Left lung (tissue), 10 donors: ENCODE data around the gene ADAMTS12. TPM values are rescaled to one million over a fixed set of nuclear protein-coding genes. Genes with fewer than 3 reads are reported as not detected.

Experiments used
- ATAC-seq: fragments of 200-7000 bp; cut with Tn5 transposase; one replicate; pipeline ENCODE4 v1.9.1; 2020; ENCODE audit warnings: moderate library complexity
- DNase-seq, 4 donors: peaks; one replicate each; pipeline ENCODE4 v3.0.0-alpha.2; 2013 to 2020
- H3K27ac ChIP-seq, 2 donors: fragments of 200-600 bp; sonication (generic) in 1 of 2; one replicate each; pipeline versions ENCODE4 v1.5.0 to v1.8.0; 2020 to 2021
- H3K27me3 ChIP-seq, 2 donors: fragments of 200-600 bp; sonication (generic) in 1 of 2; one replicate each; pipeline versions ENCODE4 v1.5.0 to v1.8.0; 2020 to 2021
- H3K36me3 ChIP-seq, 2 donors: fragments of 200-600 bp; sonication (generic) in 1 of 2; one replicate each; pipeline versions ENCODE4 v1.5.0 to v1.8.0; 2020 to 2021
- H3K4me1 ChIP-seq, 2 donors: fragments of 200-600 bp; one replicate each; pipeline ENCODE4 v1.8.0; 2021
- H3K4me3 ChIP-seq, 2 donors: fragments of 200-600 bp; sonication (generic) in 1 of 2; one replicate each; pipeline versions ENCODE4 v1.5.0 to v1.8.0; 2020 to 2021; ENCODE audit warnings: mild to moderate bottlenecking in 1 of 2
- H3K9me3 ChIP-seq, 2 donors: fragments of 200-600 bp; sonication (generic) in 1 of 2; one replicate each; pipeline versions ENCODE4 v1.5.0 to v1.8.0; 2020 to 2021
- CTCF ChIP-seq, 2 donors: fragments of 200-600 bp; sonication (generic) in 1 of 2; IDR thresholded peaks; one replicate each; pipeline versions ENCODE4 v1.5.0 to v1.8.0; 2021; ENCODE audit warnings: antibody characterized with exemption in 2 of 2
- intact Hi-C, 2 donors: fragments of 100-400 bp; cut with DNase I; formaldehyde crosslinking; loops; one replicate each; pipeline versions ENCODE4 v1.11.2 to v1.14.2; 2022
- polyA plus RNA-seq, 6 donors: library from polyadenylated mRNA; unstranded; fragments of 120-200 nt; gene quantifications; one replicate each; pipeline ENCODE4 v1.2.1, GENCODE V29; 2013; ENCODE audit not compliant: insufficient read length in 6 of 6
- total RNA-seq, 2 donors: library from RNA; stranded (reverse); fragmentation: NEBNext Ultra II Directional; extraction: Animal tissue kit (Norgen Biotek cat#: 25700); gene quantifications; one replicate each; pipeline ENCODE4 v1.2.1, GENCODE V29; 2021
- donor health status: DM: no; HTN: yes; CAD: no.
- donor health status: DM: no; HTN: no; CAD: no.

ADAMTS12 gene
- total and polyA plus RNA-seq, 8 donors: 11.6 to 59.1 (median 52.1) TPM

DNA sequence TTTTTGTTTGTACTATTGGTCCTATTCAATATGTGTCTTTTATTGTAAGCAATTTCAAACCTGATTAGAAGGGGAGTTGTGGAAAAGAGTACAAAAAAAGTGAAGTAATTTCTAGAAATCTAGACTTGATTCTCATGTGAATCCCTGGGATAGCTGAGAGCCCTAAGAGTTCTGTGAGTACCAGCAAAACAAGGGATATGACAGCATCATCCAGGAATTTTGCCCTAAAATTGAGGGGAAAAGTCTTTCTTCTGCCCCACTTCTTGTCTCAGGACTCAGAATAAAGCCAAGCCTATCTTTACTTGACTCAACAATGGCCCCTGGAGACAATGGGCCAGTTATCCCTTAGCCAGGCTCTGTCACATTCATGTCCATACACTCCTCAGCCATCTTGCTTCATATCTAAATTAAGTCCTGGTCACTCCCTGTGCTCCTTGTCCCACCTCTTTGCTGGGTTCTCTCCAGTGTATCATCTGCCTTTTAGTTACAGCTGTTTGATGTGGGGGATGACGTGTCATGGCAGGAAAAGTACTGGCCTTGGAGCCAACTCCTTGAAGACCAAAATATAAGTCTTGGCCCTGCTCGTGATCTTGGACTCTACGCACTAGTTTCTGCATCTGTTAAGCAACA, 81.2 kb downstream of the ADAMTS12 start:
- H3K9me3 ChIP-seq: no peaks in the 10 kb centered on the region
- no peak overlapping the region for H3K27ac ChIP-seq
- TF ChIP-seq CTCF (IDR thresholded peaks at IDR 0.05): no peak
- H3K27me3 ChIP-seq: no peaks in the 10 kb centered on the region
- ATAC-seq (no peak), DNase-seq (no peak)
- H3K4me3 ChIP-seq: no peak overlapping the region
- H3K4me1 ChIP-seq: no peaks in the 10 kb centered on the region
- intact Hi-C loops: no loop called here
- H3K36me3 ChIP-seq: no peaks in the 10 kb centered on the region

GRCh38 chr5:33809936-33810335, 81.9 kb downstream of the ADAMTS12 start:
- intact Hi-C loops: no loop called here
- Histone ChIP-seq H3K4me1 (no peaks in the 10 kb centered on the region), H3K9me3 (no peaks in the 10 kb centered on the region), H3K36me3 (no peaks in the 10 kb centered on the region), H3K4me3 (no peak overlapping the region), H3K27ac (no peak overlapping the region), H3K27me3 (no peaks in the 10 kb centered on the region)
- no peak for DNase-seq
- no peak for ATAC-seq
- no peak for TF ChIP-seq CTCF (IDR thresholded peaks at IDR 0.05)

- DNase-seq (no peak), ATAC-seq (no peak)
Measured at GRCh38 chr5:33808699-33809098, 83.1 kb downstream of the ADAMTS12 start.

GRCh38 chr5:33807771-33808170, 84.0 kb downstream of the ADAMTS12 start:
- Histone ChIP-seq H3K4me1 (no peaks in the 10 kb centered on the region), H3K27me3 (no peaks in the 10 kb centered on the region), H3K4me3 (no peak overlapping the region), H3K9me3 (no peaks in the 10 kb centered on the region), H3K27ac (no peak overlapping the region), H3K36me3 (no peaks in the 10 kb centered on the region)
- no peak for TF ChIP-seq CTCF (IDR thresholded peaks at IDR 0.05)
- no peak for ATAC-seq
- intact Hi-C loops: no loop called here
- no peak for DNase-seq

More at GRCh38 chr5:33808699-33809098, 83.1 kb downstream of the ADAMTS12 start:
- H3K27ac ChIP-seq: no peak overlapping the region
- no peak overlapping the region for H3K4me3 ChIP-seq
- no peaks in the 10 kb centered on the region for H3K4me1 ChIP-seq
- no peaks in the 10 kb centered on the region for H3K27me3 ChIP-seq
- intact Hi-C loops: no loop called here
- no peaks in the 10 kb centered on the region for H3K9me3 ChIP-seq
- TF ChIP-seq CTCF (IDR thresholded peaks at IDR 0.05): no peak
- no peaks in the 10 kb centered on the region for H3K36me3 ChIP-seq

GRCh38 chr5:33806738-33807442, 84.9 kb downstream of the ADAMTS12 start:
- peak; percentile 33 for ATAC-seq
- no peaks in the 10 kb centered on the region for H3K4me1 ChIP-seq
- H3K27me3 ChIP-seq: no peaks in the 10 kb centered on the region
- no peak for TF ChIP-seq CTCF (IDR thresholded peaks at IDR 0.05)
- DNase-seq: peak in 1 of 4 donors; percentile 41
- no peak overlapping the region for H3K4me3 ChIP-seq
- no peak overlapping the region for H3K27ac ChIP-seq
- intact Hi-C loops: no loop called here
- H3K36me3 ChIP-seq: no peaks in the 10 kb centered on the region
- H3K9me3 ChIP-seq: no peaks in the 10 kb centered on the region
